Measurements from ENCODE around the gene FLVCR1.
"Not testable (repeated sequence)": the region's sequence is repeated elsewhere in the genome, so short reads cannot be mapped to it uniquely, and the experiment has no call there.

FLVCR1 gene

GRCh38 chr1:212860713-212861581 lies 2.9 kb downstream of the FLVCR1 start:
- no peak for DNase-seq (ENCODE audit: low read depth in 2 of 2)

DNA sequence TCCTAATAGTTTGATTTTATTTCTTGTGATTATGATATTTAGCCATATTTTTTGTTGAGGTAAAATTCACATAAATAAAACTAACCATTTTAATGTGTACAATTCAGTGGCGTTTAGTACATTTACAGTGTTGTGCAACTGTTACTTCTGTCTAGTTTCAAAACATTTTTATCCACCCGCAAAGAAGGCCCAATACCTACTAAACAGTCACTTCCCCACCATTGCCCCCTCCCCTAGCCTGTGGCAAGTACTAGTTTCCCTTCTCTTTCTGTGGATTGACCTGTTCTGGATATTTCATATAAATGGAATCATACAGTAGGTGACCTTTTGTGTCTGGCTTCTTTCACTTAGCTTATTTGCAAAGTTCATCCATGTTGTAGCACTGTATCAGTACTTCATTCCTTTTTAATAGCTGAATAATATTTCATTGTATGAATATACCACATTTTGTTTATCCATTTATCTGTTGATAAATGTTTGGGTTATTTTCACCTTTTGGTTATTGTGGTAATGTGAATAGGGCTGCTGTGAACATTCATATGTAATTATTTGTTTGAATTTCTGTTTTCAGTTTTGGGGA lies 4.1 kb downstream of the FLVCR1 start:
- DNase-seq (ENCODE audit: low read depth in 2 of 2) = no peak

DNA sequence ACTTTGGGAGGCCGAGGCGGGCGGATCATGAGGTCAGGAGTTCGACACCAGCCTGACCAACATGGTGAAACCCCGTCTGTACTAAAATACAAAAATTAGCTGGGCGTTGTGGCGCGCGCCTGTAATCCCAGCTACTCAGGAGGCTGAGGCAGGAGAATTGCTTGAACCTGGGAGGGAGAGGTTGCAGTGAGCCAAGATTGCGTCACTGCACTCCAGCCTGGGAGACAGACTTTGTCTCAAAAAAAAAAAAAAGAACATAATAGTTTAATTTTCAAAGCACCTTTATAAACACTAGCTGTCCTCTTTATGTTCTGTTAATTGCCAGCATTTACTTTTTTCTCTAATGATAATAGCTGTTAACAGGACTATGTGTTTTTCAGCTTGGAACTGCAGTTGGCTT lies 5.3 kb downstream of the FLVCR1 start:
- DNase-seq (ENCODE audit: low read depth in 2 of 2) = not testable (repeated sequence)

GRCh38 chr1:212864201-212864600 lies 6.1 kb downstream of the FLVCR1 start:
- no peak for DNase-seq (ENCODE audit: low read depth in 2 of 2)

GRCh38 chr1:212867192-212867591 lies 9.1 kb downstream of the FLVCR1 start:
- no peak for DNase-seq (ENCODE audit: low read depth in 2 of 2)

DNA sequence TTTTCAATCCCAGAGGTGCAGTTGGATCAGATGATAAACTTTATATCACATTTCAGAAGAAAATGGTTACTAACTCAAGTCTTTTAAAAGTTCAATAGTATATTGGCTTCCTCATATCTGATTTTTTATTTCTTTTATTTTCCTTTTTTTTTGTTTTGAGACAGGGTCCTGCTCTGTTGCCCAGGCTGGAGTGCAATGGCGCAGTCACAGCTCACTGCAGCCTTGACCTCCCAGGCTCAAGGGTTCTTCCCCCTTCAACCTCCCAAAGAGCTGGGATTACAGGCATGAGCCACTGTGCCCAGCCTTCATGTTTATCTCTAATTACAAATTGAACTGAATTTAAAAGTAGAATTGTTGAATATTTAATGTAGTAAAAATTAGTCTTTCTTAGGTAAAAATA lies 13.9 kb downstream of the FLVCR1 start:
- no peak for DNase-seq (ENCODE audit: low read depth in 2 of 2)

GRCh38 chr1:212873518-212873917 lies 15.4 kb downstream of the FLVCR1 start:
- DNase-seq (ENCODE audit: low read depth in 2 of 2) = no peak

GRCh38 chr1:212878418-212878817 lies 20.3 kb downstream of the FLVCR1 start:
- no peak for DNase-seq (ENCODE audit: low read depth in 2 of 2)

- DNase-seq (ENCODE audit: low read depth in 2 of 2) = no peak
These were observed 22.0 kb downstream of the FLVCR1 start for GRCh38 chr1:212879947-212880690.

- DNase-seq (ENCODE audit: low read depth in 2 of 2) = no peak
These were observed 26.5 kb downstream of the FLVCR1 start for GRCh38 chr1:212884592-212884991.

DNA sequence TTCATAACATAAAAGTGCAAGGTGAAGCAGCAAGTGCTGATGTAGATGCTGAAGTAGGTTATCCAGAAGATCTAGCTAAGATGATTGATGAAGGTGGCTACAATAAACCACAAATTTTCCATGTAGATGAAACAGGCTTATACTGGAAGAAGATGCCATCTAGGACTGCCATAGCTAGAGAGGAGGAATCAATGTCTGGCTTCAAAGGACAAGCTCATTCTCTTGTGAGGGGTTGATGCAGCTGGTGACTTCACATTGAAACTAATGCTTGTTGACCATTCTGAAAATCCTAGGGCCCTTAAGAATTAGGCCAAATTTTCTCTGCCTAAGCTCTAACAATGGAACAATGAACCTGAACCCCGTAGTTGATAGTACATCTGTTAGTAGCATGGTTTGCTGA lies 34.0 kb downstream of the FLVCR1 start:
- no peak for DNase-seq (ENCODE audit: low read depth in 2 of 2)

GRCh38 chr1:212899845-212900244 lies 41.8 kb downstream of the FLVCR1 start:
- no peak for DNase-seq (ENCODE audit: low read depth in 2 of 2)

DNA sequence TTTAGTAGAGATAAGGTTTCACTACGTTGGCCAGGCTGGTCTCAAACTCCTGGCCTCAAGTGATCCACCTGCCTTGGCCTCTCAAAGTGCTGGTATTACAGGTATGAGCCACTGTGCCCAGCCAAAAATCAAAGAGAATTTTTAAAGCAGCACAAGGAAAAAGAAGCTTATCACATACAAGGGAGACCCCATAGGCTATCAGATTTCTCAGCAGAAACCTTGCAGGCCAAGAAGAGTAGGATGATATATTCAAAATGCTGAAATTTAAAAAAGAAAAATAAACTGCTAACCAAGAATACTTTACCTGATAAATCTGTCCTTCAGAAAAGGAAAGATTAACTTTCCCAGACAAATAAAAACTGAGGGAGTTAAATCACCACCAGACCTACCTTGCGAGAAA lies 43.2 kb downstream of the FLVCR1 start:
- DNase-seq (ENCODE audit: low read depth in 2 of 2) = no peak

DNA sequence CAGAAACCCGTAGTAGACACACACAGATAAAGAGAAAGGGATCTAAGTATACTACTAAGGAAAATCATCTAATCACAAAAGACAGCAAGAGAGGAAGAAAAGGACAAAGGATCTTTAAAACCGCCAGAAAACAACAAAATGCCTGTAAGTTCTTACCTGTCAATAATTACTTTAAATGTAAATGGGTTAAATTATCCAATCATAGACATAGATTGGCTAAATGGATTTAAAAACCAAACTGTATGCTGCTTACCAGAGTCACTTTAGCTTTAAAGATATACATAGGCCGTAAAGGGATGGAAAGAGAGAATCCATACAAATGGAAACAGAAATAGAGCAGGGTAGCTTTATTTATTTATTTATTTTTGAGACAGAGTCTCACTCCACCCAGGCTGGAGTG lies 44.0 kb downstream of the FLVCR1 start:
- no peak for DNase-seq (ENCODE audit: low read depth in 2 of 2)

- DNase-seq (ENCODE audit: low read depth in 2 of 2) = no peak
These were observed 45.6 kb downstream of the FLVCR1 start for GRCh38 chr1:212903664-212904063.

GRCh38 chr1:212908071-212908470 lies 50.0 kb downstream of the FLVCR1 start:
- not testable (repeated sequence) for DNase-seq (ENCODE audit: low read depth in 2 of 2)

DNA sequence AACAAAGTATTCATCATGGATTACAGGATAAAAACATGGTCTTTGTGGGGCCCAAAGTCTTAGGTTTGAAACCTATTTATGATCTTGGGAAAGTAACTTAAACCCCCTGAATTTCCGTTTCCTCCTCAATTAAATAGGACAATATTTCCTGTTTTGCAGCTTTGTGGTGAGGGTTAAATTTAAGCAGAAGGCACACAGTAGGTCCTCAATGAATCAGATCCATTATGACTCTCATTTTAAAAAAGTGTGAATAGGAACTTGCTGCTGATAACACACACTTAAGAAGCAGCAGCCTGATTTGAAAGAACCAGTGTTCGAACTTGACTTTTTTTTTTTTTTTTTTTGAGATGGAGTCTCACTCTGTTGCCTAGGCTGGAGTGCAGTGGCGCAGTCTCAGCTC lies 50.9 kb downstream of the FLVCR1 start:
- no peak for DNase-seq (ENCODE audit: low read depth in 2 of 2)

- DNase-seq (ENCODE audit: low read depth in 2 of 2) = no peak
These were observed 51.6 kb downstream of the FLVCR1 start for GRCh38 chr1:212909652-212910063.

GRCh38 chr1:212910213-212910612 lies 52.1 kb downstream of the FLVCR1 start:
- DNase-seq (ENCODE audit: low read depth in 2 of 2) = not testable (repeated sequence)

GRCh38 chr1:212913638-212914037 lies 55.6 kb downstream of the FLVCR1 start:
- not testable (repeated sequence) for DNase-seq (ENCODE audit: low read depth in 2 of 2)

GRCh38 chr1:212914110-212914509 lies 56.0 kb downstream of the FLVCR1 start:
- not testable (repeated sequence) for DNase-seq (ENCODE audit: low read depth in 2 of 2)

- DNase-seq (ENCODE audit: low read depth in 2 of 2) = no peak
These were observed 56.7 kb downstream of the FLVCR1 start for GRCh38 chr1:212914789-212915188.
